Ovary (tissue), 3 donors: ENCODE data around the gene NUP62.

Experiments
- EP300 ChIP-seq: sonication (generic); formaldehyde crosslinking; IDR thresholded peaks from one replicate; pipeline ENCODE4 v1.6.1; 2017; ENCODE audit warnings: antibody characterized with exemption
- POLR2A ChIP-seq: fragments of 450-650 bp; IDR thresholded peaks from one replicate; pipeline ENCODE4 v1.6.1; 2017; ENCODE audit warnings: antibody characterized with exemption, mild to moderate bottlenecking, moderate library complexity
- TF ChIP-seq, protein P1 (sequence below), 3 donors: fragments of 450-650 bp in 2 of 3; fragments of 200-600 bp in 1 of 3; IDR thresholded peaks; one replicate each; pipeline versions ENCODE4 v1.5.1 to v1.8.0; 2016 to 2022; ENCODE audit warnings: antibody characterized with exemption in 3 of 3, mild to moderate bottlenecking in 1 of 3
- donor health status: DM: no; HTN: no; CAD: no.

DNA sequence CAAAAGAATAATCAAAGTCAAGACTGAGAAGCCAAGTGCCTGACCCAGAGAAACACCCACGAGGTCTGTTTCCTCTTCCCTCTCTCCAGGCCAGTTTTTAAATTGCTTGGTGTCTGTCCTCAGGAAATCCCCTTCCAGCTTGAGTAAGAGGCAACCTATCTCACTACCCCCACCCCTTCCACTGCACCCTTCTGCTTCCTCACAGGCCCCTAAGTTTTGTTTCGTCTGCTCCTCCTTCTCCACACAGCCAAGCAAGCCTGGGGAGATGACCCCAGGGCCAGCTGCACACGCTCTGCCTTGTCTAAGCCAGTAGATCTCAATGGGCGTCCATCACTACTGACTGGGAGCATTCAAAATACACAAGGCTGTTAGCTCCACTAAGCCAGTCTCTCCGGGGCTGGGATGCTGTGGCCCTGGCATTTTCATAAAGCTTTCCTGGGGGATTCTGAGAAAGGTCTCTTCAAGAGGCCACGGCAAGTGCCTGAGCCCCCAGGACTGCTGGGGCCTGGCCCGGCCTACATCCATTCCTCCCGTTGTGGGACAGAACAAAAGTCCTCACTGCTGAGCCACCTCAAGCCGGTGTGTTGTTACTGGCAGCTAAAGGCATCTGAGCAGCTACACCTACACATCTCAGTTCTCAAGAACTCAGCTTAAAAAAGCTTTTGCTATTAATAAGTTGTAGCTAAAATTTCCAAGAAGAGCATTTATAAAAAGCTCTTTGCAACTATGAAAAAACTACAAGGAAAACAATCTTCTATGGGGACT is 17.7 kb downstream of the NUP62 start:
- TF ChIP-seq, protein P1, sequence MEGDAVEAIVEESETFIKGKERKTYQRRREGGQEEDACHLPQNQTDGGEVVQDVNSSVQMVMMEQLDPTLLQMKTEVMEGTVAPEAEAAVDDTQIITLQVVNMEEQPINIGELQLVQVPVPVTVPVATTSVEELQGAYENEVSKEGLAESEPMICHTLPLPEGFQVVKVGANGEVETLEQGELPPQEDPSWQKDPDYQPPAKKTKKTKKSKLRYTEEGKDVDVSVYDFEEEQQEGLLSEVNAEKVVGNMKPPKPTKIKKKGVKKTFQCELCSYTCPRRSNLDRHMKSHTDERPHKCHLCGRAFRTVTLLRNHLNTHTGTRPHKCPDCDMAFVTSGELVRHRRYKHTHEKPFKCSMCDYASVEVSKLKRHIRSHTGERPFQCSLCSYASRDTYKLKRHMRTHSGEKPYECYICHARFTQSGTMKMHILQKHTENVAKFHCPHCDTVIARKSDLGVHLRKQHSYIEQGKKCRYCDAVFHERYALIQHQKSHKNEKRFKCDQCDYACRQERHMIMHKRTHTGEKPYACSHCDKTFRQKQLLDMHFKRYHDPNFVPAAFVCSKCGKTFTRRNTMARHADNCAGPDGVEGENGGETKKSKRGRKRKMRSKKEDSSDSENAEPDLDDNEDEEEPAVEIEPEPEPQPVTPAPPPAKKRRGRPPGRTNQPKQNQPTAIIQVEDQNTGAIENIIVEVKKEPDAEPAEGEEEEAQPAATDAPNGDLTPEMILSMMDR (IDR thresholded peaks at IDR 0.05), result no peak
- TF ChIP-seq POLR2A (no peak), EP300 (no peak)
